Activated CD4-positive, alpha-beta T cell treated with anti-CD3 and anti-CD28 coated beads, Interleukin-2, amount 50 U/mL, for 4 hours (primary cell): Measurements from ENCODE around the gene RASL11A.
"Not testable (repeated sequence)": the region's sequence is repeated elsewhere in the genome, so short reads cannot be mapped to it uniquely, and the experiment has no call there.

ENCODE experiments used
- DNase-seq, 2 experiments: peaks; one replicate each; pipeline ENCODE4 v3.0.0-alpha.2; 2020

The RASL11A gene

GRCh38 chr13:27302643-27303262 lies 32.1 kb downstream of the RASL11A start:
- no peak for DNase-seq

GRCh38 chr13:27304099-27304498 lies 33.5 kb downstream of the RASL11A start:
- DNase-seq = no peak

- DNase-seq = no peak
These were observed 34.0 kb downstream of the RASL11A start for GRCh38 chr13:27304611-27305010.

- DNase-seq = no peak
These were observed 35.7 kb downstream of the RASL11A start for GRCh38 chr13:27306364-27306763.

GRCh38 chr13:27308941-27309340 lies 38.3 kb downstream of the RASL11A start:
- DNase-seq = no peak

- no peak for DNase-seq
These were observed 38.9 kb downstream of the RASL11A start for GRCh38 chr13:27309401-27309958.

- no peak for DNase-seq
These were observed 39.5 kb downstream of the RASL11A start for GRCh38 chr13:27309967-27310598.

- no peak for DNase-seq
These were observed 40.3 kb downstream of the RASL11A start for GRCh38 chr13:27310946-27311345.

- no peak for DNase-seq
These were observed 41.0 kb downstream of the RASL11A start for GRCh38 chr13:27311518-27312210.

GRCh38 chr13:27313770-27314169 lies 43.1 kb downstream of the RASL11A start:
- DNase-seq = no peak

GRCh38 chr13:27319404-27319803 lies 48.8 kb downstream of the RASL11A start:
- DNase-seq = no peak

- no peak for DNase-seq
These were observed 51.1 kb downstream of the RASL11A start for GRCh38 chr13:27321468-27322431.

- DNase-seq = not testable (repeated sequence)
These were observed 51.8 kb downstream of the RASL11A start for GRCh38 chr13:27322443-27322842.
